GM12874 (cell line): ENCODE data around the gene MYO1D.

Experiments used
- TF ChIP-seq, protein P1 (sequence below): IDR thresholded peaks from 2 replicates; pipeline ENCODE4 v1.5.1; 2011; ENCODE audit warnings: low read depth, mild to moderate bottlenecking, control low read depth, low read length, moderate library complexity; ENCODE audit not compliant: insufficient read depth

Gene MYO1D

DNA sequence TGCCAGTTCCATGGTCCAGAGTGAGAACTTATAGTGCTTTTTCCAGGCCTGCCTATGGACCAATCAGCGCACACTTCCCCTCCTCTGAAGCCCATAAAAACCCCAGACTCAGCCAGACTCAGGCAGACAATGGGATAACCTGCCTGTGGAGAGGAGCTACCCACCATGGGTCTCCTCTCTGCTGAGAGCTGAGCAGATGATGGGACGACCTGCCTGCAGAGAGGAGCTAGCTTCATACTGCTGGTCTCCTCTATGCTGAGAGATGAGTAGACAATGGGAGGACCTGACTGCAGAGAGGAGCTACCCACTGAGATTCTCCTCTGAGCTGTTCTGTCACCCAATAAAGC, 144.7 kb downstream of the MYO1D start:
- TF ChIP-seq, protein P1, sequence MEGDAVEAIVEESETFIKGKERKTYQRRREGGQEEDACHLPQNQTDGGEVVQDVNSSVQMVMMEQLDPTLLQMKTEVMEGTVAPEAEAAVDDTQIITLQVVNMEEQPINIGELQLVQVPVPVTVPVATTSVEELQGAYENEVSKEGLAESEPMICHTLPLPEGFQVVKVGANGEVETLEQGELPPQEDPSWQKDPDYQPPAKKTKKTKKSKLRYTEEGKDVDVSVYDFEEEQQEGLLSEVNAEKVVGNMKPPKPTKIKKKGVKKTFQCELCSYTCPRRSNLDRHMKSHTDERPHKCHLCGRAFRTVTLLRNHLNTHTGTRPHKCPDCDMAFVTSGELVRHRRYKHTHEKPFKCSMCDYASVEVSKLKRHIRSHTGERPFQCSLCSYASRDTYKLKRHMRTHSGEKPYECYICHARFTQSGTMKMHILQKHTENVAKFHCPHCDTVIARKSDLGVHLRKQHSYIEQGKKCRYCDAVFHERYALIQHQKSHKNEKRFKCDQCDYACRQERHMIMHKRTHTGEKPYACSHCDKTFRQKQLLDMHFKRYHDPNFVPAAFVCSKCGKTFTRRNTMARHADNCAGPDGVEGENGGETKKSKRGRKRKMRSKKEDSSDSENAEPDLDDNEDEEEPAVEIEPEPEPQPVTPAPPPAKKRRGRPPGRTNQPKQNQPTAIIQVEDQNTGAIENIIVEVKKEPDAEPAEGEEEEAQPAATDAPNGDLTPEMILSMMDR, result no peak

- TF ChIP-seq, protein P1, result no peak
Observed at GRCh38 chr17:32731556-32732295, 145.2 kb downstream of the MYO1D start.

GRCh38 chr17:32727681-32728080, 149.2 kb downstream of the MYO1D start:
- TF ChIP-seq, protein P1, result no peak

- TF ChIP-seq, protein P1, result no peak
Observed at GRCh38 chr17:32725697-32726096, 151.2 kb downstream of the MYO1D start.

- TF ChIP-seq, protein P1, result no peak
Observed at GRCh38 chr17:32723310-32723955, 153.5 kb downstream of the MYO1D start.

DNA sequence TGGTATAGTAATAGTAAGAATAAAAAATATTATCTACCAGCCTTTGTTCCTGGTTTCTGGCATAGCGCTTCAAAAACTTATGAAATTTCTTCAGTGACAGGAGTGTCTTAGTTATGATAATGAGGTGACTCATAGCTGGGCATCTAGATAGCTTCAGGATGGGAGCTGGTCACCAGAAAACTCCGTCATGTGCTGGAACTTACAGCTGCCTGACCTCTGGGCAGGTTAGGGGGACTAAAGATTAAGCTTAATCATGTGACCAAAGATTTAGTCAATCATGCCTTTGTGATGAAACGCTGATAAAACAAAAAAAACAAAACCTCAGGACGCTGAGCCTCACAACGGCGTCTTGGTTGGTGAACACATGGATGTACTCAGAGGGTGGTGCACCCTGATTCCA, 154.2 kb downstream of the MYO1D start:
- TF ChIP-seq, protein P1, result no peak

GRCh38 chr17:32720671-32721070, 156.3 kb downstream of the MYO1D start:
- TF ChIP-seq, protein P1, result no peak
